Smooth muscle cell (in vitro differentiated cells): ENCODE results near the gene ACTG2. TPM values are rescaled to one million over a fixed set of nuclear protein-coding genes. Genes with fewer than 3 reads are reported as not detected.

ENCODE experiments used
- DNase-seq: peaks from one replicate; lab custom pipeline; 2025; ENCODE audit not compliant: unreplicated experiment; lab: John Stamatoyannopoulos, UW
- H2AFZ ChIP-seq: fragments of 200-600 bp; sonication (generic); 2 replicates; pipeline ENCODE4 v1.6.0; 2016; ENCODE audit warnings: antibody characterized with exemption, low read depth, mild to moderate bottlenecking
- H3F3A ChIP-seq: fragments of 200-600 bp; sonication (generic); 2 replicates; pipeline ENCODE4 v1.6.0; 2017; ENCODE audit warnings: antibody characterized with exemption, low read depth
- H3K27ac ChIP-seq: fragments of 200-600 bp; sonication (generic); 2 replicates; pipeline ENCODE4 v1.5.1; 2016; ENCODE audit warnings: low read depth, mild to moderate bottlenecking
- H3K27me3 ChIP-seq: fragments of 200-600 bp; sonication (generic); 2 replicates; pipeline ENCODE4 v1.6.1; 2016; ENCODE audit warnings: low read depth, mild to moderate bottlenecking
- H3K36me3 ChIP-seq: fragments of 200-600 bp; sonication (generic); 2 replicates; pipeline ENCODE4 v1.5.1; 2016; ENCODE audit warnings: low read depth
- H3K4me1 ChIP-seq: fragments of 200-600 bp; sonication (generic); 2 replicates; pipeline ENCODE4 v1.5.1; 2016; ENCODE audit warnings: low read depth
- H3K4me2 ChIP-seq: fragments of 200-600 bp; sonication (generic); 2 replicates; pipeline ENCODE4 v1.6.0; 2016; ENCODE audit warnings: mild to moderate bottlenecking
- H3K4me3 ChIP-seq: fragments of 200-600 bp; sonication (generic); 2 replicates; pipeline ENCODE4 v1.5.1; 2016; ENCODE audit warnings: mild to moderate bottlenecking
- H3K79me2 ChIP-seq: fragments of 200-600 bp; sonication (generic); 2 replicates; pipeline ENCODE4 v1.6.0; 2016; ENCODE audit warnings: low read depth, mild to moderate bottlenecking
- H3K9ac ChIP-seq: fragments of 200-600 bp; sonication (generic); 2 replicates; pipeline ENCODE4 v1.6.0; 2016; ENCODE audit warnings: low read depth
- H3K9me3 ChIP-seq: fragments of 200-600 bp; sonication (generic); replicated peaks from 2 replicates; pipeline ENCODE4 v1.5.1; 2016; ENCODE audit warnings: low read depth
- H4K20me1 ChIP-seq: fragments of 200-600 bp; sonication (generic); 2 replicates; pipeline ENCODE4 v1.6.0; 2016; ENCODE audit warnings: low read depth
- CTCF ChIP-seq: fragments of 200-600 bp; sonication (generic); IDR thresholded peaks from 2 replicates; pipeline ENCODE4 v1.5.1; 2017; ENCODE audit warnings: borderline replicate concordance, mild to moderate bottlenecking, antibody characterized with exemption; ENCODE audit not compliant: insufficient read depth, poor library complexity, severe bottlenecking
- WGBS: methylation state at CpG from one replicate; pipeline ENCODE4 v1.1.7; 2016; ENCODE audit warnings: low lambda C conversion rate; 5-methylcytosine and 5-hydroxymethylcytosine counted together
- polyA plus RNA-seq: library from polyadenylated mRNA; unstranded; fragments of >200 nt; fragmentation: Nextera tagmentation; extraction: Ambion mirVana; gene quantifications from 2 replicates; pipeline ENCODE4 v1.2.1, GENCODE V29; 2016
- total RNA-seq: library from RNA; depleted of rRNA; stranded (reverse); fragments of >200 nt; gene quantifications from 2 replicates; pipeline ENCODE4 v1.2.3, GENCODE V29; 2014

ACTG2 gene
- total and polyA plus RNA-seq, 2 experiments from 2014 or later, result 323 to 874 TPM

- no peaks in the 10 kb centered on the region for H3F3A ChIP-seq
- no peak for DNase-seq
- 86% methylated on average over 12 of the region's 12 CpGs for whole genome bisulfite sequencing
These were observed 60.0 kb downstream of the ACTG2 start for GRCh38 chr2:73952499-73953446.

GRCh38 chr2:73956218-73956865 lies 63.5 kb downstream of the ACTG2 start:
- no peaks in the 10 kb centered on the region for H3K27me3 ChIP-seq
- H3K4me1 ChIP-seq, result no peaks in the 10 kb centered on the region
- 85% methylated on average over 5 of the region's 5 CpGs for WGBS
- no peak overlapping the region for H2AFZ ChIP-seq
- no peak for TF ChIP-seq CTCF
- H3K4me2 ChIP-seq, result no peak overlapping the region
- H3K27ac ChIP-seq, result no peak overlapping the region
- no peak overlapping the region for H3K4me3 ChIP-seq
- no peaks in the 10 kb centered on the region for H3F3A ChIP-seq
- no peak overlapping the region for H3K9ac ChIP-seq
- H4K20me1 ChIP-seq, result peaks cover 68% of the 10 kb centered on the region
- DNase-seq, result no peak
- no peaks in the 10 kb centered on the region for H3K9me3 ChIP-seq
- H3K36me3 ChIP-seq, result peaks cover 26% of the 10 kb centered on the region
- H3K79me2 ChIP-seq, result peaks cover 4% of the 10 kb centered on the region

More at GRCh38 chr2:73952499-73953446, 60.0 kb downstream of the ACTG2 start:
- Histone ChIP-seq H3K27ac (no peak overlapping the region), H2AFZ (no peak overlapping the region), H3K4me1 (no peaks in the 10 kb centered on the region), H3K4me2 (no peak overlapping the region), H3K27me3 (no peaks in the 10 kb centered on the region), H4K20me1 (peaks cover 96% of the 10 kb centered on the region), H3K9ac (no peak overlapping the region), H3K36me3 (peaks cover 5% of the 10 kb centered on the region), H3K9me3 (no peaks in the 10 kb centered on the region), H3K4me3 (no peak overlapping the region), H3K79me2 (peaks cover 5% of the 10 kb centered on the region)
- TF ChIP-seq CTCF, result no peak

DNA sequence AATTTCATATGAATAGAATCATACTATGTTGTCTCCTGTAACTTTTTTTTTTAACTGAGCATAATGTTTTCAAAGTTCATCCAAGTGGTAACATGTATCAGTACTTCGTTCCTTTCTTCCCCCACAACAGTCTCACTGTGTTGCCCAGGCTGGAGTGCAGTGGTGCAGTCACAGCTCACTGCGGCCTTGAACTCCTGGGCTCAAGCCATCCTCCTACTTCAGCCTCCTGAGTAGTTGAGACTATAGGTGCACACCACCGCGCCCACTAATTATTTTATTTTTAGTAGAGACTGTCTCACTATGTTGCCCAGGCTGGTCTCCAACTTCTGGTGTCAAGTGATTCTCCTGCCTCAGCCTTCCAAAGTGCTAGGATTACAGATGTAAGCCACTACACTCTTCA lies 68.5 kb downstream of the ACTG2 start:
- TF ChIP-seq CTCF, result no peak
- Histone ChIP-seq H3K4me1 (no peaks in the 10 kb centered on the region), H3K27ac (no peak overlapping the region), H3F3A (peaks cover 9% of the 10 kb centered on the region), H3K27me3 (no peaks in the 10 kb centered on the region), H3K9ac (no peak overlapping the region), H3K79me2 (no peaks in the 10 kb centered on the region), H3K4me2 (no peak overlapping the region), H3K36me3 (peaks cover 20% of the 10 kb centered on the region), H3K4me3 (no peak overlapping the region), H3K9me3 (no peaks in the 10 kb centered on the region), H2AFZ (no peak overlapping the region), H4K20me1 (peaks cover 22% of the 10 kb centered on the region)
- WGBS, result 94% methylated on average over 4 of the region's 4 CpGs
- DNase-seq, result no peak
